ENCODE results near the gene RNPEP. TPM values are rescaled to one million over a fixed set of nuclear protein-coding genes. Genes with fewer than 3 reads are reported as not detected.
A peak's percentile ranks its signal among the peaks of the same experiment; 100 is the strongest.

RNPEP gene
- total and polyA plus RNA-seq, 2 of the 13 experiments (the other 11 are each of a cell fraction or from before 2014, with no cell fraction given) = 20.6 to 38.4 TPM

DNA sequence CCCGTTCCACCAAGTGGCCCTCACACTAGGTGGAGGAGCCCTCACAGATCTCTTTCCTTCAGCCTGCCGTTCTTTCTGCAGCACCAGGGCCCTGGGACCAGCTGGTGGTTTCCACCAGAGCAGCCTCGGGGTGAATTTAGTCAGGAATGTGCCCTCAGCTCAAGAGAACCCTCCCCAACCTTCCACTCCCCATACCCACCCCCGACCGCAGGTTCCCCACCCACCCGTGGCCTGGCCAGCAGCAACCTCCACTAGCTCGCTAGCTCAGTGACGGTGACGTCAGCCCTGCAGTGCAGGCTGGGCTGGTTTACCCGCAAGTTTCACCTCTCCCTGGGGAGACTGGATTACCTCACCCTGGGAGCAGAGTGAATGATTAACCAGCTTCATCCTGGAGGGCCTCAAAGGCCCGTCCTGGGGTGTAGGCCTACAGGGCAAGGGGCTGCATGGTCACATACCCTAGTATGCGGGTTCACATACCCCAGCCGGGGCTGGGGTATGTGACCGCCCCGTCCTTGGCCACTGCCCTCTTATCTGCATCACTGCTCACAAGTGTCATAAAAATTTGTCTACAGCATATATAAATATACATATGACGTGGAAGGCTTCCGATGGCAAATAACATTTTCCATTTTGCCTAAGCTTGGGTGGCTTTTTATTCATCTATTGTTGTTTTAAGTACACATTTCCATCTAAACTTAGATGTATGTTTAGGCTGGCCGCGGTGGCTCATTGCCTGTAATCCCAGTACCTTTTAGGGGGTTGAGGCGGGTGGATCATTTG lies 52.4 kb downstream of the RNPEP start (continued):
- no peak for TF ChIP-seq TP53 (CRISPR knock-in tag; conservative IDR thresholded peaks at IDR 0.05)
- TF ChIP-seq TAF1 (CRISPR knock-in tag; IDR thresholded peaks at IDR 0.05) = 0 out of 2 replicates have a peak, but pooled peaks have one; percentile 28
- no peak for TF ChIP-seq ZNF780A (CRISPR knock-in tag; IDR thresholded peaks at IDR 0.05)
- TF ChIP-seq, protein P1, sequence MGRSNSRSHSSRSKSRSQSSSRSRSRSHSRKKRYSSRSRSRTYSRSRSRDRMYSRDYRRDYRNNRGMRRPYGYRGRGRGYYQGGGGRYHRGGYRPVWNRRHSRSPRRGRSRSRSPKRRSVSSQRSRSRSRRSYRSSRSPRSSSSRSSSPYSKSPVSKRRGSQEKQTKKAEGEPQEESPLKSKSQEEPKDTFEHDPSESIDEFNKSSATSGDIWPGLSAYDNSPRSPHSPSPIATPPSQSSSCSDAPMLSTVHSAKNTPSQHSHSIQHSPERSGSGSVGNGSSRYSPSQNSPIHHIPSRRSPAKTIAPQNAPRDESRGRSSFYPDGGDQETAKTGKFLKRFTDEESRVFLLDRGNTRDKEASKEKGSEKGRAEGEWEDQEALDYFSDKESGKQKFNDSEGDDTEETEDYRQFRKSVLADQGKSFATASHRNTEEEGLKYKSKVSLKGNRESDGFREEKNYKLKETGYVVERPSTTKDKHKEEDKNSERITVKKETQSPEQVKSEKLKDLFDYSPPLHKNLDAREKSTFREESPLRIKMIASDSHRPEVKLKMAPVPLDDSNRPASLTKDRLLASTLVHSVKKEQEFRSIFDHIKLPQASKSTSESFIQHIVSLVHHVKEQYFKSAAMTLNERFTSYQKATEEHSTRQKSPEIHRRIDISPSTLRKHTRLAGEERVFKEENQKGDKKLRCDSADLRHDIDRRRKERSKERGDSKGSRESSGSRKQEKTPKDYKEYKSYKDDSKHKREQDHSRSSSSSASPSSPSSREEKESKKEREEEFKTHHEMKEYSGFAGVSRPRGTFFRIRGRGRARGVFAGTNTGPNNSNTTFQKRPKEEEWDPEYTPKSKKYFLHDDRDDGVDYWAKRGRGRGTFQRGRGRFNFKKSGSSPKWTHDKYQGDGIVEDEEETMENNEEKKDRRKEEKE (IDR thresholded peaks at IDR 0.05) = no peak
- TF ChIP-seq, protein P2, sequence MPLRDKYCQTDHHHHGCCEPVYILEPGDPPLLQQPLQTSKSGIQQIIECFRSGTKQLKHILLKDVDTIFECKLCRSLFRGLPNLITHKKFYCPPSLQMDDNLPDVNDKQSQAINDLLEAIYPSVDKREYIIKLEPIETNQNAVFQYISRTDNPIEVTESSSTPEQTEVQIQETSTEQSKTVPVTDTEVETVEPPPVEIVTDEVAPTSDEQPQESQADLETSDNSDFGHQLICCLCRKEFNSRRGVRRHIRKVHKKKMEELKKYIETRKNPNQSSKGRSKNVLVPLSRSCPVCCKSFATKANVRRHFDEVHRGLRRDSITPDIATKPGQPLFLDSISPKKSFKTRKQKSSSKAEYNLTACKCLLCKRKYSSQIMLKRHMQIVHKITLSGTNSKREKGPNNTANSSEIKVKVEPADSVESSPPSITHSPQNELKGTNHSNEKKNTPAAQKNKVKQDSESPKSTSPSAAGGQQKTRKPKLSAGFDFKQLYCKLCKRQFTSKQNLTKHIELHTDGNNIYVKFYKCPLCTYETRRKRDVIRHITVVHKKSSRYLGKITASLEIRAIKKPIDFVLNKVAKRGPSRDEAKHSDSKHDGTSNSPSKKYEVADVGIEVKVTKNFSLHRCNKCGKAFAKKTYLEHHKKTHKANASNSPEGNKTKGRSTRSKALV (CRISPR knock-in tag; IDR thresholded peaks at IDR 0.05) = 0 out of 2 replicates have a peak, but pooled peaks have one; percentile 46
- TF ChIP-seq, protein P3, sequence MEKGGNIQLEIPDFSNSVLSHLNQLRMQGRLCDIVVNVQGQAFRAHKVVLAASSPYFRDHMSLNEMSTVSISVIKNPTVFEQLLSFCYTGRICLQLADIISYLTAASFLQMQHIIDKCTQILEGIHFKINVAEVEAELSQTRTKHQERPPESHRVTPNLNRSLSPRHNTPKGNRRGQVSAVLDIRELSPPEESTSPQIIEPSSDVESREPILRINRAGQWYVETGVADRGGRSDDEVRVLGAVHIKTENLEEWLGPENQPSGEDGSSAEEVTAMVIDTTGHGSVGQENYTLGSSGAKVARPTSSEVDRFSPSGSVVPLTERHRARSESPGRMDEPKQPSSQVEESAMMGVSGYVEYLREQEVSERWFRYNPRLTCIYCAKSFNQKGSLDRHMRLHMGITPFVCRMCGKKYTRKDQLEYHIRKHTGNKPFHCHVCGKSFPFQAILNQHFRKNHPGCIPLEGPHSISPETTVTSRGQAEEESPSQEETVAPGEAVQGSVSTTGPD (CRISPR knock-in tag; IDR thresholded peaks at IDR 0.05) = no peak
- TF ChIP-seq ZNF432 (CRISPR knock-in tag; IDR thresholded peaks at IDR 0.05; ENCODE audit: borderline replicate concordance) = no peak
- TF ChIP-seq JUN (CRISPR knock-in tag; IDR thresholded peaks at IDR 0.05) = peak; percentile 95
- no peak for TF ChIP-seq AHR (CRISPR knock-in tag; IDR thresholded peaks at IDR 0.05)
- TF ChIP-seq, protein P4, sequence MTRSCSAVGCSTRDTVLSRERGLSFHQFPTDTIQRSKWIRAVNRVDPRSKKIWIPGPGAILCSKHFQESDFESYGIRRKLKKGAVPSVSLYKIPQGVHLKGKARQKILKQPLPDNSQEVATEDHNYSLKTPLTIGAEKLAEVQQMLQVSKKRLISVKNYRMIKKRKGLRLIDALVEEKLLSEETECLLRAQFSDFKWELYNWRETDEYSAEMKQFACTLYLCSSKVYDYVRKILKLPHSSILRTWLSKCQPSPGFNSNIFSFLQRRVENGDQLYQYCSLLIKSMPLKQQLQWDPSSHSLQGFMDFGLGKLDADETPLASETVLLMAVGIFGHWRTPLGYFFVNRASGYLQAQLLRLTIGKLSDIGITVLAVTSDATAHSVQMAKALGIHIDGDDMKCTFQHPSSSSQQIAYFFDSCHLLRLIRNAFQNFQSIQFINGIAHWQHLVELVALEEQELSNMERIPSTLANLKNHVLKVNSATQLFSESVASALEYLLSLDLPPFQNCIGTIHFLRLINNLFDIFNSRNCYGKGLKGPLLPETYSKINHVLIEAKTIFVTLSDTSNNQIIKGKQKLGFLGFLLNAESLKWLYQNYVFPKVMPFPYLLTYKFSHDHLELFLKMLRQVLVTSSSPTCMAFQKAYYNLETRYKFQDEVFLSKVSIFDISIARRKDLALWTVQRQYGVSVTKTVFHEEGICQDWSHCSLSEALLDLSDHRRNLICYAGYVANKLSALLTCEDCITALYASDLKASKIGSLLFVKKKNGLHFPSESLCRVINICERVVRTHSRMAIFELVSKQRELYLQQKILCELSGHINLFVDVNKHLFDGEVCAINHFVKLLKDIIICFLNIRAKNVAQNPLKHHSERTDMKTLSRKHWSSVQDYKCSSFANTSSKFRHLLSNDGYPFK (CRISPR knock-in tag; IDR thresholded peaks at IDR 0.05; ENCODE audit: borderline replicate concordance) = no peak; the same call in 1 of the 2 replicates
- 0 out of 2 replicates have a peak, but pooled peaks have one; percentile 27 for TF ChIP-seq NAIF1 (CRISPR knock-in tag; IDR thresholded peaks at IDR 0.05; ENCODE audit: borderline replicate concordance)
- TF ChIP-seq, protein P5, sequence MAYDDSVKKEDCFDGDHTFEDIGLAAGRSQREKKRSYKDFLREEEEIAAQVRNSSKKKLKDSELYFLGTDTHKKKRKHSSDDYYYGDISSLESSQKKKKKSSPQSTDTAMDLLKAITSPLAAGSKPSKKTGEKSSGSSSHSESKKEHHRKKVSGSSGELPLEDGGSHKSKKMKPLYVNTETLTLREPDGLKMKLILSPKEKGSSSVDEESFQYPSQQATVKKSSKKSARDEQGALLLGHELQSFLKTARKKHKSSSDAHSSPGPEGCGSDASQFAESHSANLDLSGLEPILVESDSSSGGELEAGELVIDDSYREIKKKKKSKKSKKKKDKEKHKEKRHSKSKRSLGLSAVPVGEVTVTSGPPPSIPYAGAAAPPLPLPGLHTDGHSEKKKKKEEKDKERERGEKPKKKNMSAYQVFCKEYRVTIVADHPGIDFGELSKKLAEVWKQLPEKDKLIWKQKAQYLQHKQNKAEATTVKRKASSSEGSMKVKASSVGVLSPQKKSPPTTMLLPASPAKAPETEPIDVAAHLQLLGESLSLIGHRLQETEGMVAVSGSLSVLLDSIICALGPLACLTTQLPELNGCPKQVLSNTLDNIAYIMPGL (CRISPR knock-in tag; IDR thresholded peaks at IDR 0.05; ENCODE audit: borderline replicate concordance in 1 of 2, low read depth in 1 of 2) = peak in 1 of 2 experiments; percentile 33; a peak in 1 of 4 replicates
- TF ChIP-seq RARA (CRISPR knock-in tag; IDR thresholded peaks at IDR 0.05) = peak; percentile 67
- TF ChIP-seq MTF2 (CRISPR knock-in tag; IDR thresholded peaks at IDR 0.05; ENCODE audit: borderline replicate concordance) = no peak
- TF ChIP-seq ZFP37 (CRISPR knock-in tag; IDR thresholded peaks at IDR 0.05; ENCODE audit: borderline replicate concordance) = no peak
- TF ChIP-seq ZNF558 (CRISPR knock-in tag; IDR thresholded peaks at IDR 0.05; ENCODE audit: borderline replicate concordance) = 0 out of 2 replicates have a peak, but pooled peaks have one; percentile 9

Data from HepG2 (cell line).